Glomerular visceral epithelial cell (primary cell): ENCODE measurements around the gene ZBTB45.
A peak's percentile ranks its signal among the peaks of the same experiment; 100 is the strongest.
"Not testable (repeated sequence)": the region's sequence is repeated elsewhere in the genome, so short reads cannot be mapped to it uniquely, and the experiment has no call there.

Experiments
- DNase-seq: peaks from one replicate; pipeline ENCODE4 v3.0.0-alpha.2; 2016; ENCODE audit errors: extremely low spot score

The ZBTB45 gene

GRCh38 chr19:58554494-58555368, 35.1 kb upstream of the ZBTB45 start, which contains the start of gene CHMP2A:
TSS of gene CHMP2A (minus strand) at chr19:58555105. CDS start at chr19:58554212, 893 bp downstream.
- DNase-seq, result peak; percentile 98

- DNase-seq, result no peak
Observed at GRCh38 chr19:58553799-58554493, 34.3 kb upstream of the ZBTB45 start.

GRCh38 chr19:58552655-58553054, 33.0 kb upstream of the ZBTB45 start:
- DNase-seq, result no peak

GRCh38 chr19:58551577-58552471, 32.2 kb upstream of the ZBTB45 start:
- no peak for DNase-seq

- no peak for DNase-seq
Observed at GRCh38 chr19:58551123-58551497, 31.5 kb upstream of the ZBTB45 start.

- DNase-seq, result no peak
Observed at GRCh38 chr19:58550362-58551122, 30.9 kb upstream of the ZBTB45 start.

GRCh38 chr19:58549664-58550361, 30.2 kb upstream of the ZBTB45 start:
- DNase-seq, result no peak

- no peak for DNase-seq
Observed at GRCh38 chr19:58548859-58549663, 29.5 kb upstream of the ZBTB45 start.

GRCh38 chr19:58547323-58548312, 28.0 kb upstream of the ZBTB45 start:
- DNase-seq, result no peak

GRCh38 chr19:58546019-58546530, 26.5 kb upstream of the ZBTB45 start:
- DNase-seq, result no peak

- no peak for DNase-seq
Observed at GRCh38 chr19:58545286-58546018, 25.8 kb upstream of the ZBTB45 start.

- peak; percentile 78 for DNase-seq
Observed at GRCh38 chr19:58544591-58545285, 25.1 kb upstream of the ZBTB45 start.

GRCh38 chr19:58543826-58544590, 24.4 kb upstream of the ZBTB45 start, which contains the start of gene TRIM28:
TSS of gene TRIM28 (plus strand) at chr19:58544064. CDS start at chr19:58544758, 694 bp downstream.
- DNase-seq, result peak; percentile 100

GRCh38 chr19:58542641-58543372, 23.2 kb upstream of the ZBTB45 start:
- not testable (repeated sequence) for DNase-seq

- not testable (repeated sequence) for DNase-seq
Observed at GRCh38 chr19:58539169-58539559, 19.6 kb upstream of the ZBTB45 start.
